ENCODE data around the gene DYNC2H1.
A peak's percentile ranks its signal among the peaks of the same experiment; 100 is the strongest.

Gene DYNC2H1

DNA sequence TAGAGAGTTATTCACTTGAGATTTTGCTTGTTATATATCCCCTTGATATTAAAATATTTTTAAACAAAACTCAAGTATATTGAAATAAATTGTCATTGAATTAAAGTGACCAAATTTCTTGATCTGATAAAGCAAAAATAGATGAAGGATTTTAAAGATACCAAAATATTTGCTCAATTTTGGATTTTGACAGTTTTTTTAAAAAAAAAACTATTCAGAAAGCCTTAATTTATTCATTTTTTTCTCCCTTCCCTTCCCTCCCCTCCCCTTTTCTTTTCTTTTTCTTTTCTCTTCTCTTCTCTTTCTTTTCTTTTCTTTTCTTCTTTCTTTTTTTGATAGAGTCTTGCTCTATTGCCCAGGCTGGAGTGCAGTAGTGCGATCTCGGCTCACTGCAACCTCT lies 163.7 kb downstream of the DYNC2H1 start:
- ChIA-PET POLR2A (no interaction called here), CTCF (interaction anchor here (0.6 kb wide), 1 partner anchor 60 kb away, joined by 3 read pairs; no protein-coding TSS in a partner anchor)
- Histone ChIP-seq H3K4me1 (ENCODE audit: control extremely low read depth in 1 of 4, control insufficient read depth in 4 of 4, insufficient read depth in 4 of 4, low read length in 3 of 4) (no peaks in the 10 kb centered on the region), H3K27me3 (replicated peaks in 2 of 5; ENCODE audit: control insufficient read depth in 4 of 5, insufficient read depth in 5 of 5, low read length in 4 of 5) (no peaks in the 10 kb centered on the region), H3K9me3 (ENCODE audit: control extremely low read depth in 1 of 5, control insufficient read depth in 4 of 5, insufficient read depth in 2 of 5, low read depth in 1 of 5, low read length in 4 of 5) (no peaks in the 10 kb centered on the region), H3K36me3 (ENCODE audit: control insufficient read depth in 4 of 4, insufficient read depth in 4 of 4, low read length in 3 of 4) (no peaks in the 10 kb centered on the region), H3K27ac (ENCODE audit: insufficient read depth in 1 of 2, low read depth in 1 of 2, low read length in 2 of 2, poor library complexity in 1 of 2, severe bottlenecking in 2 of 2) (no peak overlapping the region), H3K4me3 (ENCODE audit: control insufficient read depth in 1 of 7, extremely low read depth in 1 of 7, insufficient read depth in 4 of 7, low read depth in 2 of 7, low read length in 6 of 7) (no peak overlapping the region)
- DNase-seq, result no peak
- no CpG with 5 or more reads among the region's 2 CpGs for WGBS (ENCODE audit: insufficient coverage)

DNA sequence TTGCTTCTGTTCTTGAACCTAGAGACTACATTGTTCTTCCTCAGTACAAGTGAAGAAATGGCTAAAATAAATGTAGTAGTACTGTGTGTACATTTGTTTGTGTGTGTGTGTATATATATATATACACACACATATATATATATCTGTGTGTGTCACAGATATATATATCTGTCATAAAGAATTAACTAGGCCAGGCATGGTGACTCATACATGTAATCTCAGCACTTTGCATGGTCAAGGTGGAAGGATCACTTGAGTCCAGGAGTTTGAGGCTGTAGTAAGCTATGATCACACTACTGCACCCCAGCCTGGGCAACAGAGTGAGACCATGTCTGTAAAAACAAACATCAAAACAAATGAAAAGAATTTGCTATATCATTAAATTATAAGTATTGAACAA lies 164.8 kb downstream of the DYNC2H1 start:
- Histone ChIP-seq H3K27ac (ENCODE audit: insufficient read depth in 1 of 2, low read depth in 1 of 2, low read length in 2 of 2, poor library complexity in 1 of 2, severe bottlenecking in 2 of 2) (no peak overlapping the region), H3K36me3 (ENCODE audit: control insufficient read depth in 4 of 4, insufficient read depth in 4 of 4, low read length in 3 of 4) (no peaks in the 10 kb centered on the region), H3K4me1 (ENCODE audit: control extremely low read depth in 1 of 4, control insufficient read depth in 4 of 4, insufficient read depth in 4 of 4, low read length in 3 of 4) (no peaks in the 10 kb centered on the region), H3K4me3 (ENCODE audit: control insufficient read depth in 1 of 7, extremely low read depth in 1 of 7, insufficient read depth in 4 of 7, low read depth in 2 of 7, low read length in 6 of 7) (no peak overlapping the region), H3K27me3 (replicated peaks in 2 of 5; ENCODE audit: control insufficient read depth in 4 of 5, insufficient read depth in 5 of 5, low read length in 4 of 5) (no peaks in the 10 kb centered on the region), H3K9me3 (ENCODE audit: control extremely low read depth in 1 of 5, control insufficient read depth in 4 of 5, insufficient read depth in 2 of 5, low read depth in 1 of 5, low read length in 4 of 5) (no peaks in the 10 kb centered on the region)
- POLR2A ChIA-PET, result no interaction called here
- CTCF ChIA-PET, result no interaction called here
- no peak for DNase-seq

DNA sequence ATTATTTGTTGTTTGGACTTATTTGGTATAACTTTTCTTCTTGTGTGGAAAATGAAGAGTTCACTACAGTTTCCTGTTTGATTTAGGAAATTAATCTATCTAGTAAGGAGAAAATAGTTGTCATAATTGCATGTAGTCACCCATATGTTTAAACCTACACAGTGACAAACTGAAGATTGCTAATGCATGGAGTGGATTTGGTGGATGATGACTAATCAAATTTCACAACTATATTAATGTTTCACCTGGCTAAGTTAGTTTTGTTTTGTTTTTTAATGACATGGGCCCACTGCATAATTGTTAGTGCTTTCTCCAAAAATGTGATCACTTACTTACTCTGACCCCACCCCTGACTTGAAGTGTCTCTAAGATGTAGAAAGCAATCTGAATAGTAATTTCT lies 170.6 kb downstream of the DYNC2H1 start:
- no peaks in the 10 kb centered on the region for H3K9me3 ChIP-seq (ENCODE audit: control extremely low read depth in 1 of 5, control insufficient read depth in 4 of 5, insufficient read depth in 2 of 5, low read depth in 1 of 5, low read length in 4 of 5)
- no peak for DNase-seq
- ChIA-PET POLR2A (no interaction called here), CTCF (no interaction called here)
- no peak overlapping the region for H3K27ac ChIP-seq (ENCODE audit: insufficient read depth in 1 of 2, low read depth in 1 of 2, low read length in 2 of 2, poor library complexity in 1 of 2, severe bottlenecking in 2 of 2)
- no peak overlapping the region for H3K4me3 ChIP-seq (ENCODE audit: control insufficient read depth in 1 of 7, extremely low read depth in 1 of 7, insufficient read depth in 4 of 7, low read depth in 2 of 7, low read length in 6 of 7)
- H3K4me1 ChIP-seq (ENCODE audit: control extremely low read depth in 1 of 4, control insufficient read depth in 4 of 4, insufficient read depth in 4 of 4, low read length in 3 of 4), result no peaks in the 10 kb centered on the region
- no peaks in the 10 kb centered on the region for H3K27me3 ChIP-seq (replicated peaks in 2 of 5; ENCODE audit: control insufficient read depth in 4 of 5, insufficient read depth in 5 of 5, low read length in 4 of 5)
- no peaks in the 10 kb centered on the region for H3K36me3 ChIP-seq (ENCODE audit: control insufficient read depth in 4 of 4, insufficient read depth in 4 of 4, low read length in 3 of 4)

DNA sequence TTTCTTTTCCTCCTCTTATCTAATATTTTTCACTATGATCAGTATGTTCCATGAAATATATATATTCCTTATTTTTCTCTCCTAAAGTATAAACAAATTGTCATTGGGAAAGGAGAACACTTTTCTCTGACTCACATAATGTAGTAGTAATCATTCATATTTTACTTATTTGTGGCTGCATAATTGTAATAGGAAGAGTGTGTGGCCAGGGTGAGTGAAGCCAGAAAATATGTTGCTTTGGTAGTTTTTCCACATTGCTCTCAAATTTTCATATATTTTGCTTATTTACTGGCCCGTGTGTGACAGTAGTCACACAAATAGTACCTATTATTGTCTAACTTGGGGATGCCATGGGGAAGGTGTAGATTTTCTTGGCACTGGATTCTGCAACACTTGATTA lies 172.1 kb downstream of the DYNC2H1 start:
- POLR2A ChIA-PET, result no interaction called here
- CTCF ChIA-PET, result no interaction called here
- H3K9me3 ChIP-seq (ENCODE audit: control extremely low read depth in 1 of 5, control insufficient read depth in 4 of 5, insufficient read depth in 2 of 5, low read depth in 1 of 5, low read length in 4 of 5), result no peaks in the 10 kb centered on the region
- WGBS (ENCODE audit: insufficient coverage), result no CpG with 5 or more reads among the region's 1 CpG
- H3K27me3 ChIP-seq (replicated peaks in 2 of 5; ENCODE audit: control insufficient read depth in 4 of 5, insufficient read depth in 5 of 5, low read length in 4 of 5), result no peaks in the 10 kb centered on the region
- DNase-seq, result no peak
- no peaks in the 10 kb centered on the region for H3K4me1 ChIP-seq (ENCODE audit: control extremely low read depth in 1 of 4, control insufficient read depth in 4 of 4, insufficient read depth in 4 of 4, low read length in 3 of 4)
- no peaks in the 10 kb centered on the region for H3K36me3 ChIP-seq (ENCODE audit: control insufficient read depth in 4 of 4, insufficient read depth in 4 of 4, low read length in 3 of 4)
- H3K4me3 ChIP-seq (ENCODE audit: control insufficient read depth in 1 of 7, extremely low read depth in 1 of 7, insufficient read depth in 4 of 7, low read depth in 2 of 7, low read length in 6 of 7), result no peak overlapping the region
- no peak overlapping the region for H3K27ac ChIP-seq (ENCODE audit: insufficient read depth in 1 of 2, low read depth in 1 of 2, low read length in 2 of 2, poor library complexity in 1 of 2, severe bottlenecking in 2 of 2)

DNA sequence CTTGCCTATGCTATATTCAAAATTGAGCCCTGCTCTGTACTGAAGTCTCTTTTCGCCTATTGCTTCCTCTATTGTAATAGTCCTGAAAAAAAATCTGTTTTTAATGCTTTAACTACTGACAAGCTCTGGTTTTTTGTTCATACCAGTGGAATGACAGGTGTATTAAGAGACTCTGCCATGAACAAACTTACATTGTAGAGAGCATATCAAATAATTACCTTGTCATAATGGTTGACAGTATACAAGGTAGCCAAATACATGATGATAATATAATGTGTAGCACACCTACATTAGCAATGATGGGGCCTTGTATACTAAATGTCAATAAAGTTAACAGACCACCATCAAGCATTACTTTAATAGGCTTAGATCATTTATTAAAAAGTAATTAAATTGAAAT lies 175.0 kb downstream of the DYNC2H1 start:
- Histone ChIP-seq H3K9me3 (ENCODE audit: control extremely low read depth in 1 of 5, control insufficient read depth in 4 of 5, insufficient read depth in 2 of 5, low read depth in 1 of 5, low read length in 4 of 5) (peaks cover 0 to 2% (median 0%) of the 10 kb centered on the region in 5 experiments), H3K27ac (ENCODE audit: insufficient read depth in 1 of 2, low read depth in 1 of 2, low read length in 2 of 2, poor library complexity in 1 of 2, severe bottlenecking in 2 of 2) (no peak overlapping the region), H3K27me3 (replicated peaks in 2 of 5; ENCODE audit: control insufficient read depth in 4 of 5, insufficient read depth in 5 of 5, low read length in 4 of 5) (no peaks in the 10 kb centered on the region), H3K4me1 (ENCODE audit: control extremely low read depth in 1 of 4, control insufficient read depth in 4 of 4, insufficient read depth in 4 of 4, low read length in 3 of 4) (no peaks in the 10 kb centered on the region), H3K36me3 (ENCODE audit: control insufficient read depth in 4 of 4, insufficient read depth in 4 of 4, low read length in 3 of 4) (no peaks in the 10 kb centered on the region), H3K4me3 (ENCODE audit: control insufficient read depth in 1 of 7, extremely low read depth in 1 of 7, insufficient read depth in 4 of 7, low read depth in 2 of 7, low read length in 6 of 7) (no peak overlapping the region)
- CTCF ChIA-PET, result no interaction called here
- DNase-seq, result no peak
- no CpG with 5 or more reads among the region's 1 CpG for WGBS (ENCODE audit: insufficient coverage)
- POLR2A ChIA-PET, result no interaction called here

DNA sequence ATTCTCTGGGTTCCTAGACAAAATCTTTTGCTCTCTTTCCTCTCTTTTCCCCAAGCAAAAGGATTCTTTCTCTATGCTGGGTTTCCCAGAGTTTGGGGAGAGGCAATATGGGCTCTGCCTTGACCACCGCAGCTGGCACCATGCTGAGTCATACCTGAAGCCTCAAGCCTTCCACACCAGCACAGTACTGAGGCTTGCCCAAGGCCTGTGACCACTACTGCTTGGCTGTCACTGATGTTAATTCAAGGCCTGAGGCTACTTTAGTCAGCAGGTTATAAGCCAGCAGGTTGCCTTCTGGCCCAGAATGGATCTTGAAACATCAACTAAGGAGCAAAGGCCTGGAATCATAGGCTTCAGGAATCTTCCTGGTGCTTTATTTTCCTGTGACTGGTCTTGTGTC lies 185.3 kb downstream of the DYNC2H1 start:
- Histone ChIP-seq H3K4me3 (ENCODE audit: control insufficient read depth in 1 of 7, extremely low read depth in 1 of 7, insufficient read depth in 4 of 7, low read depth in 2 of 7, low read length in 6 of 7) (no peak overlapping the region), H3K4me1 (ENCODE audit: control extremely low read depth in 1 of 4, control insufficient read depth in 4 of 4, insufficient read depth in 4 of 4, low read length in 3 of 4) (no peaks in the 10 kb centered on the region), H3K27ac (ENCODE audit: insufficient read depth in 1 of 2, low read depth in 1 of 2, low read length in 2 of 2, poor library complexity in 1 of 2, severe bottlenecking in 2 of 2) (no peak overlapping the region), H3K27me3 (replicated peaks in 2 of 5; ENCODE audit: control insufficient read depth in 4 of 5, insufficient read depth in 5 of 5, low read length in 4 of 5) (no peaks in the 10 kb centered on the region), H3K9me3 (ENCODE audit: control extremely low read depth in 1 of 5, control insufficient read depth in 4 of 5, insufficient read depth in 2 of 5, low read depth in 1 of 5, low read length in 4 of 5) (peaks cover 0 to 35% (median 17%) of the 10 kb centered on the region in 5 experiments), H3K36me3 (ENCODE audit: control insufficient read depth in 4 of 4, insufficient read depth in 4 of 4, low read length in 3 of 4) (peaks cover 0 to 2% (median 0%) of the 10 kb centered on the region in 4 experiments)
- ChIA-PET CTCF (no interaction called here), POLR2A (no interaction called here)
- 100% methylated on average over 1 of the region's 1 CpG for WGBS (ENCODE audit: insufficient coverage)
- DNase-seq, result no peak

DNA sequence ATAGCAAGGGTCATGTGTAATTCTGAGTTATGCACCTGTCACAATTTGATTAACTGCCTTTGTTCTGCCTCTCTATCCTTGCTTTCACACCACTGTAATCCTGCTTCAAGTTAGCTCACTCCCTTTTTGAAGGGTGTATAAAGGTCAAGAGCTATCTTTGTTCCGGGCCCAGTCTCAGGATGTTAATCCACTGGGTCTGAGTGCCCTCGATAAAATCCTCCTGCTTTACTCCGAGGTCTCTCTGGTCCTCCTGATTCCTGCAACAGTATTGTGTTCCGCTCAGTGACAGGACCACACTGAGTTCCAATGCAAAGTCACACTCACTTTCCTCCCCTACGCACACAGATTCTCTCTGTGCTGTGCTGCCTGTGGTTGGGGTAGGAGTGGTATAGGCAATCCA lies 186.5 kb downstream of the DYNC2H1 start:
- 93% methylated on average over 3 of the region's 5 CpGs for WGBS (ENCODE audit: insufficient coverage)

More for the DNA sequence above, 186.5 kb downstream of the DYNC2H1 start:
- Histone ChIP-seq H3K9me3 (ENCODE audit: control extremely low read depth in 1 of 5, control insufficient read depth in 4 of 5, insufficient read depth in 2 of 5, low read depth in 1 of 5, low read length in 4 of 5) (peaks cover 0 to 35% (median 17%) of the 10 kb centered on the region in 5 experiments), H3K36me3 (ENCODE audit: control insufficient read depth in 4 of 4, insufficient read depth in 4 of 4, low read length in 3 of 4) (peaks cover 0 to 2% (median 0%) of the 10 kb centered on the region in 4 experiments), H3K4me1 (ENCODE audit: control extremely low read depth in 1 of 4, control insufficient read depth in 4 of 4, insufficient read depth in 4 of 4, low read length in 3 of 4) (no peaks in the 10 kb centered on the region), H3K4me3 (ENCODE audit: control insufficient read depth in 1 of 7, extremely low read depth in 1 of 7, insufficient read depth in 4 of 7, low read depth in 2 of 7, low read length in 6 of 7) (no peak overlapping the region), H3K27ac (ENCODE audit: insufficient read depth in 1 of 2, low read depth in 1 of 2, low read length in 2 of 2, poor library complexity in 1 of 2, severe bottlenecking in 2 of 2) (no peak overlapping the region), H3K27me3 (replicated peaks in 2 of 5; ENCODE audit: control insufficient read depth in 4 of 5, insufficient read depth in 5 of 5, low read length in 4 of 5) (no peaks in the 10 kb centered on the region)
- ChIA-PET CTCF (interaction anchor here (0.7 kb wide), 1 partner anchor 180 kb away, joined by 3 read pairs; no protein-coding TSS in a partner anchor), POLR2A (interaction anchor here (0.6 kb wide), 1 partner anchor 1782 kb away, joined by 3 read pairs; no protein-coding TSS in a partner anchor)
- DNase-seq, result peak in 1 of 3 donors; percentile 4

All from common myeloid progenitor, CD34-positive (primary cell).